Measurements from ENCODE around the gene UBE2G2. TPM values are rescaled to one million over a fixed set of nuclear protein-coding genes. Genes with fewer than 3 reads are reported as not detected.

Gene UBE2G2
- total RNA-seq, 1 donor from 2014 or later = 87.8 TPM

DNA sequence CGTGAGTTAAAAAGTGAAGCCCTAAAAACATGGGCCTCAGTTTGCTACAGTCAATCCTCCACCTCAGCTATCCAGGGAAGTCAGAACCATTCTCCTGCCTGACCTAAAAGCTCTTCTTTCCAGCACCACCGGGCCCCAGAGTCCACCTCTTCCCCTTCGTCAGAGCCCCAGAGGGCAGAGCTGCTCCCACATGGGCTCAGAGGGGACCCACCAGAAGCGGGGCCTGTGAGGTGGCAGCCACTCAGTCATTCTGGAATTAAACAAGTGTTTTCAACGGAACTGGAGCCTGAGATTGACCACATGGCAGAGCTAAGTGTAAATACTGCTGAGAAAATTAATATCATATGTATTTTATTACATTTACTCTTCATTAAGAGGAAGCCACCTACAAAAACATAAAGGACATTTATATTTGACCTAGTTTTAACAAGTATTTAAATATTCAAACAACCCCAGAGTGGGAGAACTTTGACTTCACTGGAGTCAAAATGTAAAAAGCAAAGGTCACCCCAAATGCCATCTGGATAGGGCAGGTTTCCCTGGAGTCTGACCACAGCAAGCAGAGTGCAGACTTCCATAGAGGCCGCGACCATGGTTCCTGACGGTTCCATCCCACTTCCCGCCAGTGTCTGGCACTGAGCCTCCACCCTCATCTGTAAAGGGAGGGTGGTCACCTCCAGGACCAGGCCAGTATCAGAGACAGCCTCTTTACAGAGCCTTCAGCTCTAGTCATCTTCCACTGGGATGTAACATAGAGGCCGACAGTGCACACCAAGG is 14.4 kb upstream of the UBE2G2 start:
- no peak for DNase-seq (ENCODE audit: low read depth)

DNA sequence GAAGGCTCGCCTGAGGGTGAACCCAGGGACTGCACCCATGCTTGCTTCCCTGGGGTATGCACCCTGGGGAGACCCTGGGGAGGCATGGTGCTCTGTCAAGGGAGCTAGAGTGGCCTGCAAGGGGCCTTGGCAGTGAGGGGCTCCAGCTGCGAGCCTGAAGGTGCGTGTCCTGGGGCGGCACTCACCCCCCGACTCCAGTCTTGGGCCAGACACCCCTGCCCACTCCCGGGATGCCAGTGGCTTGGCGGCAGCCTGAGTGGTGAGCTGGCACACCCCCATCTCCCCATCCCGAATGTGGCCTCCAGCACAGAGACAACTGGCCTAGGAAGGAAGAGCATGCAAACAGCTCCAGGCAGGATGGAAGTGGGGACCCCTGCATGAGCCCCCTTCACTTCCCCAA is 13.6 kb upstream of the UBE2G2 start:
- no peak for DNase-seq (ENCODE audit: low read depth)

DNA sequence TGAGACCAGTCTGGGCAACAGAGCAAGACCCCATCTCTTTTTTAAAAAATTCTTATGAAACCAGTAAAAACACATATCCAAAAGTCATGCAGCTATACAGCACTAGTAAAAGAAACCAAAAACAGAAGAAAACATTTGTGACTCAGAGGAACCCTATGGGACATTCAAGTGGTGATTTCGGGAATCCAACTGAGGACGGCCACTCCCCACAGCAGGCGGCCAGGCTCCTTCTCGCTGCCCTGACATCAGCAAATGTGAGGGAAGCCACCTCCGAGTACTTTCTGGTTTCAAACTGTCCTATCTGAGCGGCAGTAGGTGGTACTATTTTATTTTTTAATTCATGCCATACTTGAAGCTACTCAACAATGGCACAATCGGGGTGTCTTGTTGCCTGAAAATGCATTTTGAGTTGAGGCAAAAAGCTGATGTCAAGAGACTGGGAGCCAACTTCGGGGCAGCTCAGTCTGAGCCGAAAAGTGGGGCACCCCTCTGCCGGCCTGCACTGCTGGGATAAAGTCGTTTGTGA is 12.9 kb upstream of the UBE2G2 start:
- DNase-seq (ENCODE audit: low read depth) = no peak

DNA sequence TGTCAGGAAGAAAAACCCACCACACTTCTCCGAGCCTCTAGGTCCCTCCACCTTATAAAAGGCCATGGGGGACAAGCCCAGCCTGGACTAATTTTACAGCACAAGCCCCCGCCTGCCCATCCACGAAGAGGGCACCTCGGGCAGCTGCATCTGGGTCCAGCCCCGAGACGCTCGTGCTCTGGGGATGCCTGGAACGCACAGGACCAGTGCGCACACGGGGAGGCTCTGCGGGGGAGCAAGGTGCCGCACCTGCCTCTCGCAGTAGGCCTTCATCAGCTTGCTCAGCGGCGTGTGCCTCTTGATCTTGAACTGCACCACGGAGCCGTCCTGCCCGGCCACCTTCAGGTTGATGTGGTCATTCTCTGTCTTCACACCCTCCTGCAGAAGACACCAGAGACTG is 12.1 kb upstream of the UBE2G2 start:
- DNase-seq (ENCODE audit: low read depth) = no peak

DNA sequence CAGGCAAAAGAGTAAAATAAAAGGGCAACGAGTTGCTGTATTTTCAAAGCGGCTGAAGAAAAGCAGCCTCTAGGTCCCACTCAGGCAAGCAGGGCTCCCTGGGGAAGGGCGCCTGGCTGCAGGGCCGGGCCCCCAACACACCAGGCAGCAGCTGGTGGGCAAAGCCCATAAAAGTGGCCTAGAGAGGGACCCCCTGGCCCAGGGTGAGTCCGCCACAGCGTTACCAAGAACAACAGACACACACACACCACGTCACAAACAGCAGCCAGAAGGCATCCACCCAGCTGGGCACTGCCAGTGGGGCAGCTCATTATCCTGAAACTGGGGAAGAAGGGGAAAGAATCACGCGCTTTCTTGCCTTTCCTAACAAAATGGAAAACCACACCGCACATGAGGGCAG is 11.5 kb upstream of the UBE2G2 start:
- DNase-seq (ENCODE audit: low read depth) = no peak

DNA sequence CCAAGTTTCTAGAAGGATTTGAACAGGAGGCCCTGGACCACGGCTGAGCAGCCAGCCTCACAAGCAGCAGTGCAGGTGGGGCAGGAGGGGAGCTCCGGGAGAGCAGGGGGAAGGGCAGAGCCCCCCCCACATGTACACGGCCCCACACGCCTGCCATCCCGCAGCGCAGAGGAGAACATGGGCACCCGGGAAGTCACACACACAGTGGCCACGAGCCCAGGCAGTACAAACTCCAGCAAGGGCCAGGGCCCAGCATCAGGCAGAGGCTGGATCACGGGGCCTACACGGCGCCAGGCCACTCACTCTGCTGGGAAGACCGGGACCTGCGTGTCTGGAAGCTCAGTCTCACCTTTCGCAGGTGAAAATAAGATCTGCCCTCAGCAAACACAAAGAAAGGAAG is 11.0 kb upstream of the UBE2G2 start:
- no peak for DNase-seq (ENCODE audit: low read depth)

DNA sequence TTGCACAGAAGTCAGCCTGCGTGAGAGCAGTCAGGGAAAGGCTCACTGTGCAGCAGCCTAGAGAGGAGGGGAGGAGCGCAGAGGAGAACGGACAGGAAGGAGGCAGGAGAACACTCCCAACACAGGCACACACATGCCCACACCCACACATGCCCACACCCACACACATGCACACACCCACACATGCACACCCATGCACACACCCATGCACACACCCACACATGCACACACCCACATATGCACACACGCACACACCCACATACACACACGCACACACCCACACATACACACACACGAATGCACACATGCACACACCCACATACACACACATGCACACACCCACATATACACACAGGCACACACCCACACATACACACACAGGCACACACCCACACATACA is 9.2 kb upstream of the UBE2G2 start:
- no peak for DNase-seq (ENCODE audit: low read depth)

DNA sequence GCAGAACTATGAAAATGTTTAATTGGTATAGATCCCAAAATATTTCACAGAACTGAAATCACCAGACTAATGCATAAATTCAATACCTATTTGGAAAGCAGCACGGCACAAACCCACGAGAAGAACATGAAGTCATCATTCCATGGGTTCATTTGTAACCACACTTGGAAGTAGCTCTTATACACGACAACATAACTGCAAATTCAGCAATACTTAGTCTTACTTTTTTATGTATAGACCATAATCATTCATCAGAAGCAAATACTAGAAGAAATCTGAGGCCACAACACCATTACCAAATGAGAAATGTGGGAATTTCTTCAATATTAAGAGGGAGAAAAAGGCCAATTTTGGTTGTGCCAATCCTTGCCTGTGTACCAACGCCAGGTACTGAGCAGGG is 4.2 kb upstream of the UBE2G2 start:
- DNase-seq (ENCODE audit: low read depth) = no peak

DNA sequence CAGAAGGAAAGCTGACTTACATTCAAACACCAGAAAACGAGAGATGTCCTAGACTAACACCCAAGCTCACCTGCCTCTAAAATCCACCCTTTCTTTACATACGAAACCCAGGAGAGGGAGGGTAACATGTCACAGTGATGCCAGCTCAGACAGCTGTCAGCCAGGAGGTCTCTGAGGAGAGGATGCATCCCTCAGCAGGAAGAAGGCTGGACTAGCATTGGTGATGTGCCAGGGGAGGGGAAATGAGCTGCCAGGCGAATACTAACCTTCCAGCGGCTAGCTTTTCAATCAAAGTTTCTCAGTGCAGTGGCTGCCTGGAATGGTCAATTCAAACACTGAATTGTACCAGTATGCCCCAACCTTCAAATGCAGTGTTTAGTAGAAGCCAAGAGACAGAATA is 3.6 kb upstream of the UBE2G2 start:
- DNase-seq (ENCODE audit: low read depth) = no peak

DNA sequence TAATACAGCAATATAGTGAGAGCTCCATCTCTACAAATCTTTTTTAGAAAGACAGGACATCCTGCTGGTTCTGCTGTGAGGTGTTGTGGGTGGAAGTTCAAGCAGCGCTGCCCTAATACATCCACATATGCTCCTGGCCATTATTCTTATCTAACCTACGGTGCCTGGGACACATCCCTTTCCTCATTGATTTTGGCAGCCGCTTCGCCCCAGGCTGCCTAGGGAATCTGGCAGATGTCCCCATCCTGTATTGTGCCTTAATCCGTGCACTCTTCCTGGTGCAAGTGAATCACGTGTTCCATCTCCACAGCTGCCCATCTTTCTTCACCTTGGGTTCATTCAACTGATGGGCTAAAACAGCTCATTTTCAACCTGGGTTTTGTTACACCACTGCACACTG is 3.1 kb upstream of the UBE2G2 start:
- no peak for DNase-seq (ENCODE audit: low read depth)

DNA sequence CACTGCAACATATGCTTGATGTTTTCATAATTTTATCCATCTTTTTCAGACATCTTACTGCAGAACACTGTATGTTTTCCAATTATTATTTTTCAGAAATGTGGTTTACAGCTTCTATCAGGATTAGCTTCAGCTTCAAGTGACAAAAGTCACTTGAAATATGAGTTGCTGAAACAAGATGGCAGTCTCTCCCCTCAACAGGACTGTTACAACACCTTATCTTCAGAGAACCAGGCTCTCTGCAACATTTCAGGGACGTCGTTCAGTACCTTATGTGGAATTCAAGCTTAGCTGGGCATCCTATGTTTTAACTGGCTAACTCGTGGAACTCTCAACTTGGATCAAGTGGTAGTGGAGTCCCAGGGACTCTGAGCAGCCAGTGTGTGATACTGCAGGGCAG is 2.0 kb upstream of the UBE2G2 start:
- DNase-seq (ENCODE audit: low read depth) = no peak

DNA sequence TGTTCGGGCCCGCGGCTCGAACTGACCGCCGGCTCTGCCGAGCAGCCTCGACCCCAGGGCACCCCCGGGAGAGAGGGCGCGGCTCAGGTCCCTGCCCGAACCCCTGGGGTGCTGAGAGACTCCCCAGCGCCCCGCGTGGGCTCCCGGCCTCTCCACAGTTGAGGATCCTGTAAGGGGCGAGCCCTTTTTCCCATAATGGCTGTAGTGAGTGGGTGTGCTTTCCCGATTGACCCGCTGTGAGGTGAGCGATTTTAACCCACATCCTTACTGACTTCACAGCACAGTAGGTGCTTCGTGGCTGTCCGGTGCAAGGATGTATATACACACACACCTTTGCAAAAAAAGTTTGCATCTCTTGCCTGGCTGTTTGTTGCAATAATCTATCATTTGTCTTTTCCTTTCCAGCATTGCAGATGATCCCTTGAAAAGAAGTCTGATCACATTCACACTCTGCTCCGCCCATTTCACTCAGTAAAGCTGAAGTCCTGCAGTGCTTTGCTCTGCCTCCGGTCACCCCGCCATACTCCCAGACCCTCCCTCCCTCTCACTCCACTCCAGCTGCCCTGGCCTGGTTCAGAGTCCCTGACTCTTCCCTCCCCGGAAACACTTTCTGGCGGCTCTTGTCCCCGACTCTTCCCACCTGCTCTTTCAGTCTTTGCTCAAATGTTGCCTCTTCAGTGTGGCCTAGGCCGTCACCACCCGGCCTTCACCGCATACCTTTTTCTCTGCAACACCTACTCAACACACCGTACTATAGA is 955 bp upstream of the UBE2G2 start:
- no peak for DNase-seq (ENCODE audit: low read depth)

DNA sequence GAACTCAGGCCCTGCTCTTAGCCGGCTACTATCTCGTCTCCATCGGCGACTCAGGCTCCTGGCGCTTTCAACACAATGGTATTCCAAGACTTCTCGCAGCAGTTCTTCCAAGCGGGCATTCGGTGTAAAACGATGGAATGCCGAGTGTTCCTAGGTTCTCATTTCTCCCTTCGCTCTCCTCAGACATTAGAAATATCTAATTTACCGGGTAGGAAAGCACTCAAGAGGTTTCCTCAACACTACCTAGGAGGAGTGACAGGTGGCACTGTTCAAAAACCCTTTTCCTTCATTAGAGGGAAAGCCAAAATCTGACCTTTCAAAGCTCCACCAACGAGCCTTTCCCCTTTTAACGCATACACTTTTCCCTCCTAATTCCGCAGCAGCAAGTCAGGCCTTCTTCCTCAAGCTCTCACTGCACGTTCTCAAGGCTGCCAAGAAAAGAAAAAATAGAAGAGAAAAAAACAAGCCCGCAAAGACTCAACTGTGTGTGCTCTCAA is 601 bp downstream of the UBE2G2 start:
- peak; percentile 54 for DNase-seq (ENCODE audit: low read depth)

DNA sequence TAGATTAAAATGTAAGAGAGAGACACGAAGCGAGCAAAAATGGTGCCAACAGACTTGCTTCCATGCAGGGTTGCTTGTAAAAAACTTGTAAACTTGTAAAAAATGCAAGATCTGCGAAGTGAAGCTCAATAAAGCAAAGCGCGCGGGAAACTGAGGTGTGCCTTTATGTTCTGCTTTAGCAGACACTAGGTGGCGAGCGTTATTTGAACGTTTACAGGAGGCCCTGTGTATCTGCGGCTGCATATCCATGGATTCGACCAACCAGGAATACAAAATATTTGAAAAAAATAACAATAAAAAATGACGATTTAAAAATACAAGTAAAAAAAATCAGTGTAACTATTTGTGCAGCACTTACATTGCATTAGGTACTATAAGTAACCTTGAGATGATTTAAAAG is 1.5 kb downstream of the UBE2G2 start:
- peak; percentile 46 for DNase-seq (ENCODE audit: low read depth)

DNA sequence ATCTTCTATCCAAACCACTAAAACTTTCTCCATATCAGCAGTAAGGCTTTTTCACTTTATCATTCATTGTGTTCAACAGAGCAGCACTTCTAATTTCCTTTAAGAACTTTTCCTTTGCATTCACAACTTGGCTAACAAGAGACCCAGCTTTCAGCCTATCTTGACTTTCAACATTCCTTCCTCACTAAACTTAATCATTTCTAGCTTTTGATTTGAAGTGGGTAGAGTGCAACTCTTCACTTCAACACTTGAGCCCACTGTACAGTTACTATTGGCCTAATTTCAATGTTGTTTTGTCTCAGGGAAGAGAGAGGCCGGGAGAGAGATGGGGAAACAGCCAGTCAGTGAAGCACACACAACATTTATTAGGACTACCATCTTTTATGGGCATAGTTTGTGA is 2.0 kb downstream of the UBE2G2 start:
- DNase-seq (ENCODE audit: low read depth) = no peak

DNA sequence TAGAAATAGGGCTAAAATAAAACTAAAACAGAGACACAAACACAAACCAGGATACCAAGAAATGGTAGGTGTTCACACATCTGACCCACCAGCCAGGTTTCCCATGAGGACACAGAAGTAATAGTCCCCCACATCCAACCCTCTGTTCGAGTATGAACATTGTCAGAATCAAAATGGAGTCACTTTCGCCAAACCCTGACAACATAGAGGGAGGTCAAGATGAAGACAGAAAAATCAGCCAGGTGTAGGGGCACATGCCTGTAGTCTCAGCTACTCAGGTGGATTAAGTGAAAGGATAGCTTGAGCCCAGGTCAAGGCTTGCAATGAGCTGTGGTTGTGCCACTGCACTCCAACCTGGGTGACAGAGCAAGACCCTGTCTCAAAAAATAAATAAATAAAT is 3.8 kb downstream of the UBE2G2 start:
- no peak for DNase-seq (ENCODE audit: low read depth)

DNA sequence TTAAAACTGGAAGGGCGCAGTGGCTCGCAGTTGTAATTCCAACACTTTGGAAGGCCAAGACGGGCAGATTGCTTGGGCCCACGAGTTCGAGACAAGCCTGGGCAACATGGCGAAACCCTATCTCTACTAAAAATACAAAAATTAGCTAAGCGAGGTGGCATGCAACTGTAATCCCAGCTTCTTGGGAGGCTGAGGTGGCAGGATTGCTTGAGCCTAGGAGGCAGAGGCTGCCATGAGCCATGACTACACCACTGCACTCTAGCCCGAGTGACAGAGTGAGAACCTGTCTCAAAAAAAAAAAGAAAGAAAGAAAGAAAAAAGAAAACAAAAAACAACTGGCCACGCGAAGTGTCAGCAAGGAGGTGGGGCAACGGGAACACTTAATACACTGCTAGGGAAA is 6.3 kb downstream of the UBE2G2 start:
- no peak for DNase-seq (ENCODE audit: low read depth)

DNA sequence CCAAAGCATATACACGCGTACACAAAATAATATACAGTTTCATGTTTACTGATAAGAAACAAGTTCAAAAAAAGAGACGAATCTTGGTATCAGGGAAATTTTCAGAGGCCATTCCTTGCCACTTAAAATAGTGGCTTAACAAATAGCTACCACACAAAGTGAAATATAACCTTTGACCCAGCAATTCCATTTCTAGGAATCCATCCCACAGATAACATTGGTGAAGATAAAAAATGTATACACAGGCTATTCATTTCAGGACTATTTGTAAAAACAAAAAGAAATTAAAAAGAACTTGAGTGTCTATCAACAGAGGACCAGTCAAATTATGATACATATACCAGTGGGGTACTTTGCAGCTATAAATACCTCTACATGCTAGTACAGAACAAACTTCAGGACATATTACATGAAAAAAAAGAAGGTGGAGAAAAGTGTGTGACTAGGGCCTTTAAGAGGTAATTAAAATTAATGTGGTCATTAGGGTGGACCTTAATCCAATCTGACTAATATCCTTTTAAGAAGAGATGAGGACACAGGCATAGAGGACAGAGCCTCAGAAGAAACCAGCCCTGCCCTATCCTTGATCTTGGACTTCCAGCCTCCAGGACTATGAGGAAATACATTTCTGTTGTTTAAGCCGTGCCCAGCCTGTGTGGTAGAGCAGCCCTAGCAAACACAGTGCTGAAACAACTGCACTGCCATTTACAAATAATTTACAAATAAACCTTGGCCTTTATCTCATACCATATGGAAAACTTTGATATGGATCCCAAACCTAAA is 7.8 kb downstream of the UBE2G2 start:
- DNase-seq (ENCODE audit: low read depth) = no peak

DNA sequence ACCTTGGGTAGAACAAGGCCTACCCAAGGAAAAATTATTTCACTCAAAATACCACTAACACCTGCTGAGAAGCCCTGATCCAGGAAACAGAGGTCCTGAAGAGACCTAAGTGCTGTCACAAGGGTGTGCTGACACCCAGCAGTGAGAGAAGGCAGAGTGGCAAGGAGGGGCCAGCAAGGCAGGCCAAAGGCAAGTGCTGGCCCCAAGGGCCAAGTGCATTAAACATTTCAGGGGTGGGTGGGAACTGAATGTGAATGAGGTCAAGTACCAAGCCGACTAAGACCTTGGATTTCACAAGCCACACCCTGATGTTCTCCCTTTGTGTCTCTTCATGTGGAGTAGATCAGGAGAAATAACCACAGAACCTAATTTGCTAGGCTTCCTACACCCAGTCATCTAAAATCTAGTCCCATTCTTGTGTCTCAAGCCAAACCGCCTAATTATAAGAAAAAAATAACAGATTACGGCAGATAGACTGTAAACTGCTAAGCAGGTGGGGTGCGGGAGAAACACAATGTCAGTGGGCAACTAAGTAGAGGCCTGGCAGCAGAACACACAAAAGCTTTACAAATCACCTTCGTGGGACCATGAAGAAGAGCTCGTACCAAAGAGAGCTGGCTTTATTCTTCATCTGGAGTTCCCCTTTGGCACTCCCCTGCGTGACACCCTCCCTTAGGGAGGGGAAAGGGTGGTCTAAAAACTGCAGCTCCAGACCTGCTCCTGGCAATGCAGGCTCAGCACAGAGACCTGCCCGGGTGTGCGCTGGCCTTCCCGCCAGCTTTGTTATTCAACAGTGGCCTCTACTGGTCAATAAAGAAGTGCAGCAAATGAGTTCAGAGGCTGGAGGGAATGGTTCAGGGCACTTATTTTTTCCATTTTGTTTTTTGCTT is 8.7 kb downstream of the UBE2G2 start:
- DNase-seq (ENCODE audit: low read depth) = peak; percentile 50

DNA sequence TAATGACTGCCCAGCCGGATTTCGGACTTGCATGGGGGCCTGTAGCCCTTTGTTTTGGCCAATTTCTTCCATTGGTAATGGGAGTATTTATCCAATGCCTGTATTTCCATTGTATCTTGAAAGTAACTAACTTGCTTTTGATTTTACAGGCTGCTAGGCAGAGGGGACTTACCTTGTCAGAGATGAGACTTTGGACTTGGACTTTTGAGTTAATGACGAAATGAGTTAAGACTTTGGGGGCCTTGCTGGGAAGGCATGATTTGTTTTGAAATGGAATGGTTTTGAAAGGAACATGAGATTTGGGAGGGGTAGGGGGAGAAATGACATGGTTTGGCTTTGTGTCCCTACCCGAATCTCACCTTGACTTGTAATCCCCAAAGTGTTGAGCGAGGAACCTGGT is 9.6 kb downstream of the UBE2G2 start:
- DNase-seq (ENCODE audit: low read depth) = no peak

DNA sequence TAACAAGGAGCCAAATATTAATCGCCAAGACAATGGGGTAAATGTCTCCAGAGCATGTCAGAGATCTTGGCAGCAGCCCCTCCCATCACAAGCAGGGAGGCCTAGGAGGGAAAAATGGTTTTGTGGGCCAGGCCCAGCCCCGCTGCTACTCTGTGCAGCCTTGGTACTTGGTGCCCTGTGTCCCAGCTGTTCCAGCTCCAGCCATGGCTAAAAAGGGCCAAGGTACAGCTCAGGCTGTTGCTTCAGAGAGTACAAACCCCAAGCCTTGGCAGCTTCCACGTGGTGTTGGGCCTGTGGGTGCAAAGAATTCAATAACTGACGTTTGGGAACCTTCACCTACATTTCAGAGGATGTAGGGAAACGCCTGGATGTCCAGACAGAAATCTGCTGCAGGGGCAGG is 10.4 kb downstream of the UBE2G2 start:
- DNase-seq (ENCODE audit: low read depth) = no peak
